Endothelial cell (in vitro differentiated cells): Measurements from ENCODE around the gene GALNT6. TPM values are rescaled to one million over a fixed set of nuclear protein-coding genes. Genes with fewer than 3 reads are reported as not detected.
A peak's percentile ranks its signal among the peaks of the same experiment; 100 is the strongest.

Experiments used
- DNase-seq: peaks from one replicate; pipeline ENCODE4 v3.0.0; 2021; ENCODE audit warnings: low spot score
- H3K27ac Mint-ChIP-seq: one replicate; pipeline ENCODE4 v1.8.0; 2021; ENCODE audit warnings: mixed read lengths, inconsistent platforms; ENCODE audit not compliant: unreplicated experiment
- H3K27me3 Mint-ChIP-seq: one replicate; pipeline ENCODE4 v1.8.0; 2021; ENCODE audit warnings: mild to moderate bottlenecking, moderate library complexity, mixed read lengths, inconsistent platforms; ENCODE audit not compliant: unreplicated experiment
- H3K36me3 Mint-ChIP-seq: one replicate; pipeline ENCODE4 v1.8.0; 2021; ENCODE audit warnings: mild to moderate bottlenecking, low read depth, mixed read lengths, inconsistent platforms; ENCODE audit not compliant: unreplicated experiment
- H3K4me1 Mint-ChIP-seq: one replicate; pipeline ENCODE4 v1.8.0; 2021; ENCODE audit warnings: mild to moderate bottlenecking, mixed read lengths, inconsistent platforms; ENCODE audit not compliant: unreplicated experiment
- H3K4me3 Mint-ChIP-seq: one replicate; pipeline ENCODE4 v1.8.0; 2021; ENCODE audit warnings: mild to moderate bottlenecking, mixed read lengths, inconsistent platforms; ENCODE audit not compliant: unreplicated experiment
- H3K9me3 Mint-ChIP-seq: one replicate; pipeline ENCODE4 v1.8.0; 2021; ENCODE audit warnings: mixed read lengths, inconsistent platforms; ENCODE audit not compliant: unreplicated experiment
- CTCF ChIP-seq: fragments of 200-600 bp; sonication (generic); IDR thresholded peaks from one replicate; pipeline ENCODE4 v1.5.0; 2021; ENCODE audit warnings: antibody characterized with exemption; ENCODE audit not compliant: unreplicated experiment
- total RNA-seq: library from RNA; stranded (reverse); fragmentation: NEBNext Ultra II Directional; extraction: Animal tissue kit (Norgen Biotek cat#: 25700); gene quantifications from one replicate; pipeline ENCODE4 v1.2.1, GENCODE V29; 2021; ENCODE audit not compliant: unreplicated experiment

Gene GALNT6
- total RNA-seq, 1 donor from 2014 or later = 12.5 TPM

GRCh38 chr12:51377099-51377984 lies 13.9 kb downstream of the GALNT6 start:
- H3K9me3 Mint-ChIP-seq = no peaks in the 10 kb centered on the region
- H3K27me3 Mint-ChIP-seq = peaks cover 2% of the 10 kb centered on the region
- H3K27ac Mint-ChIP-seq = no peak overlapping the region
- H3K4me3 Mint-ChIP-seq = peak overlapping the region; percentile 40
- H3K36me3 Mint-ChIP-seq = peaks cover 21% of the 10 kb centered on the region
- no peak for TF ChIP-seq CTCF
- peaks cover 33% of the 10 kb centered on the region for H3K4me1 Mint-ChIP-seq
- no peak for DNase-seq

- peak overlapping the region; percentile 62 for H3K27ac Mint-ChIP-seq
- no peaks in the 10 kb centered on the region for H3K27me3 Mint-ChIP-seq
- H3K36me3 Mint-ChIP-seq = peaks cover 21% of the 10 kb centered on the region
- DNase-seq = no peak
- H3K4me1 Mint-ChIP-seq = peaks cover 35% of the 10 kb centered on the region
- H3K4me3 Mint-ChIP-seq = no peak overlapping the region
- no peak for TF ChIP-seq CTCF
- H3K9me3 Mint-ChIP-seq = no peaks in the 10 kb centered on the region
Observed at GRCh38 chr12:51374856-51375255, 16.4 kb downstream of the GALNT6 start.

- Mint-ChIP-seq H3K4me1 (peaks cover 40% of the 10 kb centered on the region), H3K36me3 (peaks cover 21% of the 10 kb centered on the region), H3K27ac (peak overlapping the region; percentile 62), H3K27me3 (peaks cover under 1% of the 10 kb centered on the region), H3K4me3 (no peak overlapping the region), H3K9me3 (no peaks in the 10 kb centered on the region)
- no peak for TF ChIP-seq CTCF
- DNase-seq = no peak
Observed at GRCh38 chr12:51374361-51374760, 16.8 kb downstream of the GALNT6 start.

- Mint-ChIP-seq H3K27ac (no peak overlapping the region), H3K36me3 (peaks cover 16% of the 10 kb centered on the region)
Observed at GRCh38 chr12:51373187-51373586, 18.0 kb downstream of the GALNT6 start.

More at GRCh38 chr12:51373187-51373586, 18.0 kb downstream of the GALNT6 start:
- H3K27me3 Mint-ChIP-seq = peaks cover 3% of the 10 kb centered on the region
- peak overlapping the region; percentile 14 for H3K4me3 Mint-ChIP-seq
- no peak for DNase-seq
- peaks cover 46% of the 10 kb centered on the region for H3K4me1 Mint-ChIP-seq
- TF ChIP-seq CTCF = no peak
- no peaks in the 10 kb centered on the region for H3K9me3 Mint-ChIP-seq
